ENCODE measurements around the gene ACTR8. TPM values are rescaled to one million over a fixed set of nuclear protein-coding genes. Genes with fewer than 3 reads are reported as not detected.

The ACTR8 gene
- total and polyA plus RNA-seq, 2 of the 13 experiments (the other 11 are each of a cell fraction or from before 2014, with no cell fraction given), result 15.5 to 29.0 TPM

DNA sequence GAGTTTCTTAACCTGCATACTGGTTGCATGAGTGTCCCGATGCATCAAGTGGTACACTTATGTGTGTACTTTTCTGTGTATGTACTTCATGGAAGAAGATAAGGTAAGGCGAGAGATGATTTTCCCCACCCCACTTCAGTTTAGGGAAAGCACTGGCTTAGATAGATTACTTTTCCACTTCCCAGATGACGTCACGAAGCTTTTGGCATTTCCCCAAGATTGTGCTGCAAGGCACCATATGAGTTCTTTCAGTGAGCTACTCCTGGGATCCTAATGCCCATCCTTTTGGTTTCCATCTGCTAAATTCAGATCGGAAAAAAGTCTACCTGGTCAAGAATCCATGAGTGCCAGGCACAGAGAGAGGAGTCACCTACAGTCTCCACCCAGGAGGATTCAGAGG lies 31.1 kb downstream of the ACTR8 start:
- ChIA-PET POLR2A (interaction anchor here (7.5 kb wide), 1 partner anchor 7 kb away, joined by 39 read pairs; no protein-coding TSS in a partner anchor), CTCF (ENCODE audit: low intra/inter-chr PET ratio, low total read pairs) (no interaction called here)
- BruUV-seq (replicated peaks), result no TSS peak
- peaks cover 36% of the 10 kb centered on the region for H3K79me2 ChIP-seq (ENCODE audit: insufficient read depth, low read length)
- no peak overlapping the region for H3K4me2 ChIP-seq (ENCODE audit: low read depth, low read length)
- peaks cover 19% of the 10 kb centered on the region for H3K4me1 ChIP-seq (ENCODE audit: insufficient read depth, low read length)
- no peak overlapping the region for H3K9ac ChIP-seq (ENCODE audit: insufficient read depth, low read depth, low read length)
- WGBS (ENCODE audit: low lambda C conversion rate), result 93% methylated on average over 5 of the region's 5 CpGs
- no peak overlapping the region for H2AFZ ChIP-seq (ENCODE audit: low read length)
- in situ Hi-C loops (cut with HindIII; ENCODE audit: extremely low pct_ligation_motif_present, low pct_unique_long_range_greater_than_20kb) (no loop called here), intact Hi-C loops (cut with micrococcal nuclease; ENCODE audit: unreplicated experiment) (no loop called here)
- peaks cover 7% of the 10 kb centered on the region for H4K20me1 ChIP-seq (ENCODE audit: insufficient read depth, low read length)
- H3K27me3 ChIP-seq (ENCODE audit: control insufficient read depth in 1 of 2, insufficient read depth in 2 of 2, low read length in 2 of 2), result no peaks in the 10 kb centered on the region; a peak in 1 of 5 replicates
- DNase-seq (ENCODE audit: low spot score), result no peak
- no peak for FAIRE-seq
- H3K9me3 ChIP-seq (ENCODE audit: low read length), result no peaks in the 10 kb centered on the region
- H3K36me3 ChIP-seq (replicated peaks in 1 of 2; ENCODE audit: control insufficient read depth in 1 of 2, insufficient read depth in 2 of 2, low read length in 2 of 2), result peaks cover 26 to 56% of the 10 kb centered on the region in 2 experiments
- TF ChIP-seq NONO (IDR thresholded peaks at IDR 0.05) (no peak), NONO (CRISPR knock-in tag; conservative IDR thresholded peaks at IDR 0.05) (no peak), POLR2AphosphoS5 (IDR thresholded peaks at IDR 0.05; ENCODE audit: low read depth, low read length) (0 out of 2 replicates have a peak, but pooled peaks have one; percentile 15)
- no peak overlapping the region for H3K4me3 ChIP-seq (replicated peaks in 1 of 3; ENCODE audit: insufficient read depth in 1 of 3, low read depth in 2 of 3, low read length in 3 of 3)
- no peak overlapping the region for H3K27ac ChIP-seq (ENCODE audit: extremely low read length, insufficient read depth, low read length)
- no peak for ATAC-seq

DNA sequence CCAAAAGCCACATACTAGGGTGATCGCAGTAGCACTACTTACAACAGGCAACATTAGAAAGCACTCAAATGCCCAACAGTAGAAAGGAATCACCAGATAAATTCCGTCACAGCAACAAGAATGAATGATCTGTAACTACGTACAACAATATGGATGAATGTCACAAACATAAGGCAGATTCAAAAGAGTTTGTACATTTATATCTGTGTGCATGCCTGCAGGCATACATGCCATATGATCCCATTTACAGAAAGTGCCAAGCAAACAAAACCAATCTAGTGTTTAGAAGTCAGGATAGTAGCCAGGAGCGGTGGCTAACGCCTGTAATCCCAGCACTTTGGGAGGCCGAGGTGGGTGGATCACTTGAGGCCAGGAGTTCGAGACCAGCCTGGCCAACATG lies 32.0 kb downstream of the ACTR8 start:
- ChIA-PET CTCF (ENCODE audit: low intra/inter-chr PET ratio, low total read pairs) (no interaction called here), POLR2A (no interaction called here)
- TF ChIP-seq ZNF572 (CRISPR knock-in tag; IDR thresholded peaks at IDR 0.05) (no peak), FOXA3 (CRISPR knock-in tag; IDR thresholded peaks at IDR 0.05) (no peak), NKX3-1 (CRISPR knock-in tag; IDR thresholded peaks at IDR 0.05) (no peak), ZNF543 (CRISPR knock-in tag; IDR thresholded peaks at IDR 0.05) (no peak)
- TF ChIP-seq, protein P1, sequence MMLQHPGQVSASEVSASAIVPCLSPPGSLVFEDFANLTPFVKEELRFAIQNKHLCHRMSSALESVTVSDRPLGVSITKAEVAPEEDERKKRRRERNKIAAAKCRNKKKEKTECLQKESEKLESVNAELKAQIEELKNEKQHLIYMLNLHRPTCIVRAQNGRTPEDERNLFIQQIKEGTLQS (CRISPR knock-in tag; IDR thresholded peaks at IDR 0.05), result no peak
- TF ChIP-seq, protein P2, sequence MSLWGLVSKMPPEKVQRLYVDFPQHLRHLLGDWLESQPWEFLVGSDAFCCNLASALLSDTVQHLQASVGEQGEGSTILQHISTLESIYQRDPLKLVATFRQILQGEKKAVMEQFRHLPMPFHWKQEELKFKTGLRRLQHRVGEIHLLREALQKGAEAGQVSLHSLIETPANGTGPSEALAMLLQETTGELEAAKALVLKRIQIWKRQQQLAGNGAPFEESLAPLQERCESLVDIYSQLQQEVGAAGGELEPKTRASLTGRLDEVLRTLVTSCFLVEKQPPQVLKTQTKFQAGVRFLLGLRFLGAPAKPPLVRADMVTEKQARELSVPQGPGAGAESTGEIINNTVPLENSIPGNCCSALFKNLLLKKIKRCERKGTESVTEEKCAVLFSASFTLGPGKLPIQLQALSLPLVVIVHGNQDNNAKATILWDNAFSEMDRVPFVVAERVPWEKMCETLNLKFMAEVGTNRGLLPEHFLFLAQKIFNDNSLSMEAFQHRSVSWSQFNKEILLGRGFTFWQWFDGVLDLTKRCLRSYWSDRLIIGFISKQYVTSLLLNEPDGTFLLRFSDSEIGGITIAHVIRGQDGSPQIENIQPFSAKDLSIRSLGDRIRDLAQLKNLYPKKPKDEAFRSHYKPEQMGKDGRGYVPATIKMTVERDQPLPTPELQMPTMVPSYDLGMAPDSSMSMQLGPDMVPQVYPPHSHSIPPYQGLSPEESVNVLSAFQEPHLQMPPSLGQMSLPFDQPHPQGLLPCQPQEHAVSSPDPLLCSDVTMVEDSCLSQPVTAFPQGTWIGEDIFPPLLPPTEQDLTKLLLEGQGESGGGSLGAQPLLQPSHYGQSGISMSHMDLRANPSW (CRISPR knock-in tag; IDR thresholded peaks at IDR 0.05; ENCODE audit: borderline replicate concordance), result no peak
- peaks cover 23 to 48% of the 10 kb centered on the region in 2 experiments for H3K36me3 ChIP-seq (replicated peaks in 1 of 2; ENCODE audit: control insufficient read depth in 1 of 2, insufficient read depth in 2 of 2, low read length in 2 of 2)
- DNase-seq (ENCODE audit: low spot score), result no peak
- H3K79me2 ChIP-seq (ENCODE audit: insufficient read depth, low read length), result peaks cover 44% of the 10 kb centered on the region
- in situ Hi-C loops (cut with HindIII; ENCODE audit: extremely low pct_ligation_motif_present, low pct_unique_long_range_greater_than_20kb) (loop anchor here (5.0 kb wide), 1 partner anchor 32 kb away; the partner anchor contains the start of gene ACTR8), intact Hi-C loops (cut with micrococcal nuclease; ENCODE audit: unreplicated experiment) (no loop called here)
- no peaks in the 10 kb centered on the region; a peak in 1 of 5 replicates for H3K27me3 ChIP-seq (ENCODE audit: control insufficient read depth in 1 of 2, insufficient read depth in 2 of 2, low read length in 2 of 2)
- H3K9ac ChIP-seq (ENCODE audit: insufficient read depth, low read depth, low read length), result no peak overlapping the region
- H4K20me1 ChIP-seq (ENCODE audit: insufficient read depth, low read length), result peaks cover 7% of the 10 kb centered on the region
- H3K4me3 ChIP-seq (replicated peaks in 1 of 3; ENCODE audit: insufficient read depth in 1 of 3, low read depth in 2 of 3, low read length in 3 of 3), result no peak overlapping the region
- no peaks in the 10 kb centered on the region for H3K9me3 ChIP-seq (ENCODE audit: low read length)
- no peak overlapping the region for H3K4me2 ChIP-seq (ENCODE audit: low read depth, low read length)
- ATAC-seq, result no peak
- H3K27ac ChIP-seq (ENCODE audit: extremely low read length, insufficient read depth, low read length), result no peak overlapping the region
- BruUV-seq (replicated peaks), result no TSS peak
- no peak overlapping the region for H2AFZ ChIP-seq (ENCODE audit: low read length)
- 96% methylated on average over 7 of the region's 7 CpGs for WGBS (ENCODE audit: low lambda C conversion rate)
- FAIRE-seq, result no peak
- H3K4me1 ChIP-seq (ENCODE audit: insufficient read depth, low read length), result peaks cover 21% of the 10 kb centered on the region

Measured in HepG2 (cell line).